ENCODE measurements around the gene FAM149A.

Gene FAM149A

GRCh38 chr4:186150926-186151325 lies 46.4 kb downstream of the FAM149A start:
- DNase-seq (ENCODE audit: extremely low read depth, low read depth), result no peak
- no peak for TF ChIP-seq CTCF (IDR thresholded peaks at IDR 0.05; ENCODE audit: low read depth, low read length, missing control alignments)
- no peak overlapping the region for H3K4me3 ChIP-seq (replicated peaks; ENCODE audit: low read depth, low read length)

GRCh38 chr4:186151499-186151898 lies 47.0 kb downstream of the FAM149A start:
- no peak for DNase-seq (ENCODE audit: extremely low read depth, low read depth)
- TF ChIP-seq CTCF (IDR thresholded peaks at IDR 0.05; ENCODE audit: low read depth, low read length, missing control alignments), result no peak
- H3K4me3 ChIP-seq (replicated peaks; ENCODE audit: low read depth, low read length), result no peak overlapping the region

- no peak for DNase-seq (ENCODE audit: extremely low read depth, low read depth)
- H3K4me3 ChIP-seq (replicated peaks; ENCODE audit: low read depth, low read length), result no peak overlapping the region
- TF ChIP-seq CTCF (IDR thresholded peaks at IDR 0.05; ENCODE audit: low read depth, low read length, missing control alignments), result no peak
Measured at GRCh38 chr4:186158021-186158813, 53.7 kb downstream of the FAM149A start.

GRCh38 chr4:186158966-186159365 lies 54.5 kb downstream of the FAM149A start:
- no peak for DNase-seq (ENCODE audit: extremely low read depth, low read depth)
- no peak overlapping the region for H3K4me3 ChIP-seq (replicated peaks; ENCODE audit: low read depth, low read length)
- TF ChIP-seq CTCF (IDR thresholded peaks at IDR 0.05; ENCODE audit: low read depth, low read length, missing control alignments), result no peak

- no peak overlapping the region for H3K4me3 ChIP-seq (replicated peaks; ENCODE audit: low read depth, low read length)
- DNase-seq (ENCODE audit: extremely low read depth, low read depth), result no peak
- TF ChIP-seq CTCF (IDR thresholded peaks at IDR 0.05; ENCODE audit: low read depth, low read length, missing control alignments), result no peak
Measured at GRCh38 chr4:186159613-186160012, 55.1 kb downstream of the FAM149A start.

GRCh38 chr4:186161138-186161537 lies 56.6 kb downstream of the FAM149A start:
- no peak overlapping the region for H3K4me3 ChIP-seq (replicated peaks; ENCODE audit: low read depth, low read length)
- no peak for DNase-seq (ENCODE audit: extremely low read depth, low read depth)
- TF ChIP-seq CTCF (IDR thresholded peaks at IDR 0.05; ENCODE audit: low read depth, low read length, missing control alignments), result no peak

All from HFF-Myc (cell line).